GM19240 (cell line): Measurements from ENCODE around the gene CHIT1.

Experiments used
- DNase-seq: peaks from one replicate; pipeline ENCODE4 v3.0.0; 2011; ENCODE audit warnings: low spot score; ENCODE audit not compliant: insufficient read length

The CHIT1 gene

DNA sequence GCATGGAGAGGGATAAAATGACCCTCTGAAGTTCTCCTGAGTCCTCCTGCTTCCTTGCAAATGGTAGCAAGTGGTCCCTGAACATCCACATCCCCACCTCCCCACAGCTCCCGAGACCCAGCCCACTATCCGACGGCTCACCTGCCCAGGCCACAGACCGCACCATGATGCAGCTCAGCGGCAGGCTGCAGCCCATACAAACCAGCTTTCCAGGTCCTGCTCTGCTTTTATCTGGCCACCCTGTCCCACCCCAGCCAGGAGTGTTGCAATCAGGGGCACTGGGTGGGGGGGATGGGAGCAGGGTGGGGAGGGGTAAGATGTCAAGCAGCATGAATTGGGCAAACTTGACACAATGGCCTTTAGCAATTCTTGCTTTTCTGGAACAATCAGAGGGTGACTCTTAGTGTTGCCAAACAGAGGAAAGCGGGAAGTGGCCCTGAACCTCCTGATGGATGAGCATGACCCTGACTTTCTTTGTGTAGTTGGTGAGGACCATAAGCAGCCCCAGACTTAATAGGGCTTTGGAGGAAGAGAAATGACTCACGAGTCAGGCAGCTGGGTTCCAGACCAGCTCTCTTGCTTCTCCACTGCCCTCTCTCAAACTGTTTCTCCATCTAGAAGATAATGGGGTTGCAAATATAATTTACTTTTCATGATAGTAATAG lies at the start of gene CHIT1:
Gene CHIT1, minus strand, starts transcription at position 203 of the 665 bp plus-strand sequence. Its CDS starts 37 bp downstream, at position 166.
- no peak for DNase-seq

DNA sequence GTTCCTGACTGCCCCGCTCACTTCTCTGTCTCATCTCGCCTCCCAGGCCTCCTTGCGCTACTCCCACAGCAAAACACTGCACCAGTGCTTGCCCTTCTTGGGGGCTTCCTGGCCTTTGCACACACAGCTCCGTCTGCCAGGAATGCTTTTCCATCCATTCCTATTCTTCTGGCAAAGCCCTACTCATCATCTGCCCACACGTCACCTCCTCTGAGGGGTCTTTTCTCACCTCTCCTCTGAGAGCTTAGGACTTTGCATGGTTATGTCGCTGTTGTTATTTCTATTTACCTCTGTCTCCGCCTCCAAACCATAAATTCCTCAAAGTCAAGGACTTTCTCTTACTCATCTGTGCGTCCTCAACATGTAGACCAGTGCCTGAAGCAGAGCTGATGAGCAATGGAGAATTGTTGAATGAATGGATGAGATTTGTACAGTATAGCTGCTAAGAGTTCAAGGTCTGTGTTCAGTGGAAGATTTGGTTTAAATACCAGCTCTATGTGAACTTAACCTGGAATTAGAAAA lies 49.5 kb upstream of the CHIT1 start:
- no peak for DNase-seq

DNA sequence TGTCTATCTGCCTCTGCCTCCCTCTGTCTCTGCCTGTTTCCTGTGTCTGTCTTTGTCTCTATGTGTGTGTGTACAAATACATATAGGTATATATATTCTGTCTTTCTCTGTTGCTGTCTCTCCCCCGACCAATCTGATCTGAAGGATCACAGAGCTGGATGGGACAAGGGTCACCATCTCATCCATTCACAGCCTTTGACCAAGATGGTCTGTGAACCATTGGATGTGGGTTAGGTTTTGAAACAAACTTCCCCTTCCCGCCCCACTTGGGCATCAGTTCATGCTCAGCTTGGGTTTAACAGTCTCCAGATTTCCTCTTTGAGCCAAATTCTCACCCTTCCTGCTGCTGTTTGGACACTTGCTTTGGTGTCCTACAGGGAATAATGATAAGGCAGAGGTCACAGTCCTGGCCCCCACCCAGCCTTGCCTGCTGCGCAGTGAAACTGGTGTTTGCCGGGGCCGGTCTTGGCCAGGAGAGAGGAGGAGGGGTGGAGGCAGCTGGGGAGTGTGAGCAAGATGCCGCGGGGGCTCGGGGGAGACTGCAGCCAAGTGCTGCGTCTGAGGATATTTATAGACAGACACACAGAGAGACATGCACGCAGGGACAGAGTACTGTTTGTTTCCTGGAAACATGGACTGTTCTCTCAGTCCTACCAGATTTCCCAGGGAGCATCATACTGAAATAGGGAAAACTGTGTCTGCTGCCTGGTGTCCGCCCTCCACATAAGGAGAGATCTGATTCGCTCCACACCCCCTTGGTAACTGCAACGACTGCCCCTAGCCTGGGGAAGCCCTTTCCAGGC lies 48.8 kb upstream of the CHIT1 start:
- no peak for DNase-seq

DNA sequence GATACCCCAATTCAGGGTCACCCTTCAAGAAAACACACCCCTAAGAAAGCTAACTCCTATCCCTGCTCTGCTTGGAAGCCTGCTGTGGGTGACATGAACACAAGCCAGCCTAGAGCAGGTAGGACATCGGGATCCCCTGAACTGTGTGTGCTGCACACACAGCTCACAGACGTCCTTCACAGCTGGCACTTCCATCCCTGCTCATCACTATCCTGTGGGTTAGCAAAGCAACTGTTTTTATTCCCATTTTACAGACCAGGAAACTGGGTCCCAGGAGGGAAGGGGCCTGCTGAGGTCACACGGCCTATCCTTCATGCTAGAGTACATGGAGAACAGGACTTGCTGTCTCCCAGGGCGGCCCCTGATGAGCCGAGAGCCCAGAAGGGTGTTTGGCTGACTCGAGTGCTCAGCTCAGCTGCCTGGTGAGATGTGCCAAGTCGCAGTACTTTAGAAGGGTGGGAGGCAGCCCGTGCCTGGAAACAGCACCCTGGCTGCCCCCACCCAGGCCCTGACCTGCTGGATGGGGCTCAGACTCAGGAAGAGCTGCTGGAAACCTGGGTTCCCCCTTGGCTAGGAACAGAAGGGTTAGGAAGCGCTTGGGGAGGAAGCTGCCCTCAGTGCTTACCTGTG lies 47.6 kb upstream of the CHIT1 start:
- no peak for DNase-seq

DNA sequence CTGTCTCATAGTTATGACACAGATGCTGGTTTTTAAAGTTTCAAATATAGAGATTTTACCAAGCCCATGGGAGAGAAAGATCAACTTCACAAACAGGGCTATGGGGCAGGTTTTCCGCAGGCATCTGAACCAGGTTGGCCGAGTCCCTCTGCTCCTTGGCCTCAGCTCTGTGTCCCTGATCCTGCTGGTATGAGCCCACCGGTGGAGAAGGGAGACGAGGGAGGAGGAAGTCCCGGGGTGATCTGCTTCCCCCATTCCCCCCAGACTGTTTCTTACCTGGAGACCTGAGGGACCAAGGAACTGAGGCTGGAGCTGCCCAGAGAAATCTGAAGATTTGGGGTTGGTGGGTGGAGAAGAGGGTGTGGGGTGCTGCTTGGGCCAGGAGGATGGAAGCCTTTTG lies 46.9 kb upstream of the CHIT1 start:
- DNase-seq: no peak

DNA sequence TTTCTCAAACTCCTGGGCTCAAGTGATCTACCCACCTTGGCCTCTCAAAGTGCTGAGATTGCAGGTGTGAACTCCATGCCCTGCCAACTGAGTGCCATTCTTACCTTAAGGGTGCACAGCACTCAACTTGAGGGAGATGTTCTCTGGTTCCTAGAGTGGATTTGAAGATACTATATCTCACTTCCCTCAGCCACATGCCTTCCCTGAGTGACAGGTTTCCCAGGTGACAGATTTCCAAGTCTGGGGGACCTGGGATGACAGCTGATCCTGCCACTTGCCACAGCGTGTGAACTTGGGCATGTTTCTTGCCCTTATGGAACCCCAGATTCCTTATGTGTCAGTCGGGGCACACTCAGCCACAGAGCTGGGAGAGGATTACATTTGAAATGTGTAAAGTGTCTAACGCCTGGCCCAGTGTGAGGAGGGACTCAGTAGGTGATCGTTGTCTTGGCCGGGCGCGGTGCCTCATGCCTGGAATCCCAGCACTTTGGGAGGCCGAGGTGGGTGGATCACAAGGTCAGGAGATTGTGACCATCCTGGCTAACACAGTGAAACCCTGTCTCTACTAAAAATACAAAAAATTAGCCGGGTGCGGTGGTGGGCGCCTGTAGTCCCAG lies 46.3 kb upstream of the CHIT1 start:
- no peak for DNase-seq

DNA sequence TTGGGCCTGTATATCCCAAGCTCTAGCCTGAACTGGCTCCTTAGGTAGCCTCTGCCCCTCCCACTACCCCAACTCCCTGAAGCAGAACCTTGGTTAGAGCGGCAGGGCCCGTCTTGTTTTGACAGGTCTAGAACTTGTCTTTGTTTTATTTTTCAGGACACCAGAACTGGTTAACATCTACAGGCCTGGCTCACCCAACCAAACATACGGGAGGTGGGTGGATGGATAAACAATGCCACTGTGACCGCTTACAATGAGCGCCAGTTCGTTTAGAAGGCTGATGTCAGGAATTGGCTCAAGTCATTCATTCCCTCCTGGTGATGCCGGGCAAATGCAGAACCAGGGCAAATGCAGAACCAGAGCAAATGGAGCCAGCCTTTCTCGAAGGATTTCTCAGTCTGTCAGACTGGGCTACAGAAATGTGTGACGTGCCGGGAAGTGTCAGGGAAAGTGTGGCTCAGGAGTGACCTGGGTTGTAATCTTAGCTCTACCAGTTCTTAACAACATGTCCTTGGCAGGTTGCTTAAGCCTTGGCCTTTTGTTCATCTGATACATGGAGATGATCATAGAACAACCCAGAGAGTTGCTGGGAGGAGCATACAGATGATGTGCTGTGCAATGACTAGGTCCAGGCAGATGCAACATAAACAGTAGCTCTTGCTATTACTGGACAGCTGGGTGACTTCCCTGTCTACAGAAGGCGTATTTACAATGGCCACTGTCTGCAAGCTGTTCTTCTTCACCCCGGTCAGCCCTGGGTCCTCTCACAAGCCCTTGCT lies 45.3 kb upstream of the CHIT1 start:
- DNase-seq: no peak

DNA sequence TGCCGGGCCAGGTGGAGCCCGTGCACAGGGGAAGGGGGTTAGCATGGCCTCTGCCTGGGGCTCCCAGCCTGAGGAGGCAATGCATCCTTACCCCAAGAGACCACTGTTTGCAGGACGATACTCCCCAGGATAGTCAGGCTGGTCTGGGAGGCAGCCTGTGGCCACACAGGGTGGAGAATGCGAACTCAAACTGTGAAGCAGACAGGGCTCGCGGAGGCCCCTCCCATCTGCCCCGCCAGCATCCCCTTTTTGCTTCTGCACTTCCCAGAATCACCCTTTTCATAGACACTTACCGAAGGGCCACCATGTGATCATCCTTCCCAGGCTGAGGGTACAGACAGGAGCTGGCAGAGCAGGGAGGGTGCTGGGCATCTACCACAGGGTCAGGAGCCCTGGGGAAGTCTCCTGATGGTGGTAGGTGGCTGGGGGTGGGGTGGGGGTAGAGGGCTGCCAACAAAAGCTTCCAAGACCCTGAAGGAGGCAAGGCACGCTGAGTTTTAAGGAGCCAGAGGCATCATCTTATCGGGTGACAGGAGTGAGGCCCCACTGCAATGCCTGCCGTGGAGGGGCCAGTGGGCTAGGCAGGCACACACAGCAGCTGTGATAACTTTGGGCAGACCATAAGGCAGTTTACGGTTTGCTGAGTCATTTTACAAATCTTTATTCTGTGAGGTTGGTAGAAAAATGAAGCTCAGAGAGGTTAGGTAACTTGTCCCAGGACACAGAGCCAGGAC lies 44.6 kb upstream of the CHIT1 start:
- DNase-seq: no peak

DNA sequence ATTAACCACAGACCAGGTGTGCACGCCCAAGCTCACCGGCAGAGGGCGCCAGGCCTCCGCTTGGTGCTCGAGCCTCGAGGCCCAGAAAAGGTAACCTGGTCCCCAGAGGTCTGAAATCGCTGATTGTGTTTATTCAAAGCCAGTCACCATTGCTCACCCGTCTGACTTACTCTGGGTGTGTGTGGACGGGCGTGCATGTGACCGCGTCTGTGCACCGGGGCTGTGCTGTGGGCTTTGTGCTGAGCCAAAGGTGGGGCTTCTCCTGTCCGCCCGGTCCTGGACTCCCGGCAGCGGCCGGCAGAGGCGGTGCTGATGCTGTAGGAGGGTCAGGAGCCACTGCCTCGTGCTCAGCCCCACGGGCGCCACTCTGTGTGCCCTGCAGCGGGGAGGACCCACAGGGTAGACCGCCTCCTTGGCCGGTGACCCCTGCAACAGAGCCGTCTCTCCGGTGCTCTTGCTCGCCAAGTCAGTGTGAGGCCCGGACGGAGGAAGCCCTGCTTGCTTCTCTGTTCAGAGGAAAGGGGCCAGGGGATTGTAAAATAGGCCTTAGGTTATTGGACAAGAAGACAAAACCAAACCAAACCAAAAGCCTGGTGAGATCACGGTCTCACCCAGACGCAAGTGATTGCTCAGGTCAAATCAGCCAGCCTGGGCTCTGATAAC lies 43.9 kb upstream of the CHIT1 start:
- DNase-seq: no peak

DNA sequence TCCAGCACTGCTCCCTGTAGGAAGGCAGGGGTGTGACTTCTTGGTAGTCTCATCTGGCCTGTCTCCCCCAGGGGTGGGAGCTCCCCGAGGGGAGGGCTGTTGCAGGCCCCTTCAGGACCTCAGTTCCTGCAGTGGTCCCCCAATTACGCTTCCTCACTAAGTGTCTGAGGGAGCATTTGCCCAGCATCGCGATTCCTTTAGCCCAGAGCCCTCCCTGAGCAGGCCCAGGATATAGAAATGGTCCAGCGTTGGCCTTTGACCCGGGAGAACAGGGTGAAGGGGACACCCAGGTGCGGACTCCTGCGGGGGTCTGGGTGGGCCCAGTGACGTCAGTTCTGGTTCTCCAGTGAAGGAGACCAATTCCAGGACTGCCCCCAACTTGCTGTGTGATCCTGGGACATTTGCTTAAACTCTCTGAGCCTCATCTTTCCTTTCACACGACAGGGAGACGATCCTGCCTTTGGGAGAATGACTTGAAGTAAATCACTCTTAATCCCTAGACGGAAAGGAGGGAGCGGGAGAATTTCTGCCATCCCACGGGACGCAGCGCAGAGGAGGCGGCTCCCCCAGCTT lies 43.2 kb upstream of the CHIT1 start:
- DNase-seq: no peak

DNA sequence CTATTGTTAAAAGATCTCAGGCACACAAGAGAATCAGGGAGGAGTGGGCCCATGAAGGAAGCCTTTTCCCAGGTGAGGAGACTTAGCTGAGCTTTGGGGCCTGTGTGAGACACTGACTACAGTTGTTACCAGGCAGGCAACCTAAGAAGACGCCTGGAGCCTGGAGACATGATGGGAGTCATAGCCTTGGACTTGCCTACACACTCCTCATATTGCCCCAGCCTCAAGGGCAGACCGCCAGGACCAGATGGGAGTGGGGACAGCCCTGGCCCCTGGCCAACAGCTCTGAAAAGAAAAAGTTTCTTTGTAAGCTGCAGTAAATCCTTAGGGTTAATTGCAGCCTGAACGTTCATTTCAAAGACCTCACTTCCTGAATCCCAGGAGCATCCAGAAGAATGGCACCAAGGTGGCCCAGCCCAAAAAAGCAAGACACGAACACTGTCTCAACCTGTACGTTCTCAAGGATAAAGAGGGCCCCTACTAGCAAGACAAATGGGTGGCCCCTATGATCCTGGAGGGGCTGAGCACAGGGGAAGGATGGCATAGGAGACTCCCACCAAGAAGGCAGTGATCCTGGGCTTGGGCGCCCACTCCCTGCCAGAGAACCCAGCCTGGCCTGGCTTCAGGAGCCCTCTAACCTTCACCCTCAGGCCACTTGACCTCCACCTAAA lies 42.6 kb upstream of the CHIT1 start:
- DNase-seq: no peak

DNA sequence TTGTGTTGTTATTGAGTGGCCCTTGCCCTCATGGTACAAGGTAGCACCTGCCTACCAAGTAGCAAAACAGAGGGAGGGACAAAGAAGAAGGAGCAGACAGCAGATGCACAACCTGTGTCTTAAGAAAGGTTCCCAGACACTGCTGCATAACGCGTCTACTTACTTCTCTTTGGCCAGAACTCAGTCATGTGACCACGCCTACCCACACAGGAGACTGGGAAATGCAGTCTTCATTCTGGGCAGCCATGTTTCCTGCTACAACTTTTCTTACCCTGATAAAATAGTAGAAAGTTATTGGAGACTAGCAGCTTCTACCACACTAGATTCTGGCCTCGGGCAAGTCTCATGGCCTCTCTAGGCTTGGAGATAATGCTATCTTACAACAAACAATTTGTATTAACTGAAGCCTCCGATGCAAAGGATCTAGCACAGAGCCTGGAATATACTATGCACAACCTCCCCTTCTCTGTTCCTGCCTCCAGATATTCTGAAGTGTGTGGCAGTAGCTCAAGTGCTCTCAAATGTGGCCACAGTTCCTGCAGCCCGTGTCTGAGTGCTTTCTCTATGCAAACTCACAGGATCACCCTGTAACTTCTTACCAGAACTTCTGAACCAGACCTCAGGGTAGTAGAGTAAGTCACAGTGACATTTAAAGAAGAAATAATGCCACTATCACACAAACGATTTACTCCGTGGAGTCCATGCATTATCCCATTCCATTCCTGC lies 41.7 kb upstream of the CHIT1 start:
- DNase-seq: no peak

DNA sequence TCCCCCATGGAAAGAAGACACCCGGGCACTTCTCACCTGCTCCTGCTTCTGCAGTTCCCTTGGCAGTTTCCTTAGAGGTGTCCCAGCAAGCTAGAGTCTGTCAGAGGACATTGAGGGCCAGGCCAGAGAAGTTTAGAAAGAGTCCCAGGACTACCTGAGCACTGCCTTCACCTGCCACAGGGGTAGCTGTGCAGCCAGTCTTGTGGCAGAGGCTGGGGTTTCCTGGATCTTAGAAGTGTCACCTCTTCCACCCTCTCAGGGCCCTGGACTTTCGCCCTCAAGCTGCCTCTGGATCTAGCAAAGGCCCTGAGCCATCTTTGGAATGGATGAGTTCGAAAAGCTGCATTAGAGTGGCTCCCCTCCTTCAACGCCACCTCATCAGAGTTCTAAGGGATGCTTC lies 41.0 kb upstream of the CHIT1 start:
- no peak for DNase-seq

DNA sequence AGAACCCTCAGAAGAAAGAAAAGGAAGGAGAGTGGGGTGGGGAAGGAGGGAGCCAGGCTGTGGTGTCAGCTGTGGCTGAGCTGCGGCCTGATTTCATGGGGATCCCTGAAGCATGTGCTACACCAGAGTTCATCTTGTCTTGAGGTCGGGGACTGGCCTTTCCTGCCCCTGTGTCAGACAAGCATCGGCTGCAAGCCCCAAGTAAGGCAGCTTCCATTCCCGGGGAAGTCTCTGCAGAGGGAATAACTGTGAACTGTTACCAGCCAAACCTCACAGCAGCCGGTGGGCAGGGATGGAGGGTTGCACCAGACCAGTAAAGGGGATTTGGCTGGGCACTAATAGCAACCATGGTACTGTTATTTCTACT lies 40.2 kb upstream of the CHIT1 start:
- no peak for DNase-seq

DNA sequence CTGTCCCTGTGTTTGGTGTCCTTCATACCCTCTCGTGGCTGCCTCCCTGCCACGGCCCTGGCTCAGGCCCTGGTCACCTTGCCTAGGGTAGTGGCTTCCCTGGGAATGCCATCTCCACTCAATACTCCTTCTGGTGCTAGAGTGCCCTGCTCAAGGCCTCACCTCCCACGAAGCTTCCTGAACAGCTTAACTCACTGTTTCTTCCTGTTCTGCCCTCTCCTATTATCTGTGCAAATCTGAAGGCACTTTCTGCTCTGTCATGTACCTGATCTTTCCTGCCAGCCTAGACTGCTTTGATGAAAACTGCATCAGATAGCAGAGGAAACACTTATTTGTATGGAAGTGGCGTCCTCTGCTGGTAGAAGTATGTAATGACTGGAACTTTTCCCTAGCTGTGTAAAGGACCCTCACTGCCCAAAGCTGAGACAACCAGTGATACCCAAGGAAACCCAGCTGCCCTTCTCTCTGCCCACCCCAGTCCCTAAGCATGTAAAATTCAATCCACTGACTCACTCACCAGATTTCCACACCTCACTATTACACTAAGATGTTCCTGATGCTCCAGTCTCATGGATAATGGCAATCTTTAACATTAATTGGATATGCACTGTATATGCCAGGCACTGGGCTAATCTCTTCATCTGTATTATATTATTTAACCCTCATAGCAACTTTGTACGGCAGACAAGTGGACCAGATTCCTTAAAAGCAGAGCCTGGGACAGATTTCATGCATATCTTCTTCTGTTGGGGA lies 39.6 kb upstream of the CHIT1 start:
- no peak for DNase-seq

DNA sequence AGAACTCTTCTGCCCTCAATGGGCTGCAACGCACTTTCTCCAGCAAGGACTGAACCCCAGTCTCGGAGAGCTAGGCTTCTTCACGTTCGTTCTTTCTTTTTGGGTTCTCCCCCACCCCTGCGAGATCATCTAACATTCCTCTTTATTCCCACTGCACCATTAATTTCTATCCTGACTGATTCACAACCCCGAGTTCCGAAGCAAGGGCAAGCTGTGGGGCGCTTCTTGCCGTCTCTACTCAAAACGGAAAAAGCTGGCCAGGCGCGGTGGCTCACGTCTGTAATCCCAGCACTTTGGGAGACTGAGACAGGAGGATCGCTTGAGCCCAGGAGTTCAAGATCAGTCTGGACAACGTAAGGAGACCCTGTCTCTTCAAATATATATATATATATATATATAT lies 38.4 kb upstream of the CHIT1 start:
- no peak for DNase-seq

DNA sequence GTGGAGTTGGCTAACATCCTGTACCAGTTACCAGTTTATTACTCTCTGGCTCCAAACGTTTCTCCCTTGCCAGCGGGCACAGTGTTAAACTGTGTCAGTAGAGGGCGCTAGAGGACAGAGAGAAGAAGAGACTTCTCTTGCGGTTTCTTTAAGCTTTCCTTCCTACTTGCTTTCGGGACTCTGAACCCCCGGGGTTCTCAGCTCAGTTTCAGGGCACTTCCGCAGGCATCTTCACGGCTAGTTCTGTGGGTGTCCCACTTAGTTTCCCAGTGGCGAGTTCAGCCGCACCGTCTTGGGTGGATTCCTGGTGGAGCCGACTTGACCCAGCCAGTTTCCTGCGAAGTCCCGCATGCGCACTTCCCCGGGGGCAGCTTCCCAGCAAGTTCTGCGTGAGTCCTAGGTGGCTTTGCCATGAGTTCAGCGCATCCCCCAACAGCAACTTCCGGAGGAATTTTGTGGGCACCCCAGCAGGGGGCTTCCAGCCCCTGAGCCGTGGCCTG lies 37.9 kb upstream of the CHIT1 start:
- DNase-seq: peak; percentile 38
